Bone marrow (tissue), 2 donors: ENCODE results near the gene PHACTR2.

Source experiments
- DNase-seq, 2 donors: peaks; one replicate each; lab custom pipeline; 2025; lab: John Stamatoyannopoulos, UW

Gene PHACTR2

DNA sequence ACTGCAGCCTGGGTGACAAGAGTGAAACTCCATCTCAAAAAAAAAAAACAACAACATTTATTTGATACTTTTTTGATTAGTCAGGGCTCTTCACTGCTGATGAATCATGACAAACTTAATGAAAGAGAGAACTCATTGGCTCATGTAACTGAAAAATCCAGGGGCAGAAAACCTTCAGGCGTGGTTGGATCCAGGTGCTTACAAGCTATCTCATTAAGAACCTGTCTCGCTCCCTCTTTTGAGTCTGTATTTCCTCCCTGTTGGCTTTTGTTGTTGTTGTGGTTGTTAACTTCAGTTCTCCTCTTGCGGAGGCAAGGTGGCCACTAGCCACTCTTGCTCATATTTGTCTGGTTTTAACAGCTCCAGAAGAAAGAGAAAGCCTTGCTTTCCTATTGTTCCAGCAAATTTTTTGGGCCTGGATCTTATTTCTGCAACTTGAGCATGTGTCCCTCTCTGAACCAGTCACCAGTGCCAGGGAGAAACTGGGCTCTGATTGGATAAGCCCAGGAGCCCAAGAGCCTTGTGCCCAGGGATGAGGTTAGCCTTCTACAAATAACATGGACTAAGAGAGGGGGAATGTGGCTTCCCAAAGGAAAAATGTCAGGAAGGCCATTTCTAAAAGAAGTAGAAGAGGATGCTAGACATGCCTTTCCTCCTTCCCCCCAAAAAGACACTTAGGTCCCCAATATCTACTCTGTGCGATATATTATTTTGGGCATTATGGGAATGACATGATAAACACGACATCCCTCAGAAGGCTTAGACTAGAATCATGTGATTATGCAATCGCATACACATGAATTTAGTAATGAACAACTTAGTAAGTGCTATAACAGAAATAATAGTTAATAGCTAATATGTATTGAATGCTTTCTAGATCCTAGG, 64.5 kb downstream of the PHACTR2 start:
- DNase-seq = no peak

DNA sequence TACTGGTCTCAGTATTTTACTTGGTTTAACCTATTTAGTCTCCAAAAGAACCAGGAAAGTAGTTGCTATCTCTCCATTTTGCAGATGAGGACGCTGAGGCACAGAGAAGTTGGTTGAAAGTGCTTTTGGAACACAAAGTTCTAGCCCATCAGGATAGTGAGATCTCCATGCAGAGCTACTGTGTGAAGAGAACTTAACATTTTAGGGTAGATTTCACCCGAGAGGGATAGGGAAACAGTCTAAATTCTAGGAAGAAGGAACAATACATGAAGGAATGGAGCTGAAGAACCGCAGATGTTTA, 65.1 kb downstream of the PHACTR2 start:
- DNase-seq = no peak

DNA sequence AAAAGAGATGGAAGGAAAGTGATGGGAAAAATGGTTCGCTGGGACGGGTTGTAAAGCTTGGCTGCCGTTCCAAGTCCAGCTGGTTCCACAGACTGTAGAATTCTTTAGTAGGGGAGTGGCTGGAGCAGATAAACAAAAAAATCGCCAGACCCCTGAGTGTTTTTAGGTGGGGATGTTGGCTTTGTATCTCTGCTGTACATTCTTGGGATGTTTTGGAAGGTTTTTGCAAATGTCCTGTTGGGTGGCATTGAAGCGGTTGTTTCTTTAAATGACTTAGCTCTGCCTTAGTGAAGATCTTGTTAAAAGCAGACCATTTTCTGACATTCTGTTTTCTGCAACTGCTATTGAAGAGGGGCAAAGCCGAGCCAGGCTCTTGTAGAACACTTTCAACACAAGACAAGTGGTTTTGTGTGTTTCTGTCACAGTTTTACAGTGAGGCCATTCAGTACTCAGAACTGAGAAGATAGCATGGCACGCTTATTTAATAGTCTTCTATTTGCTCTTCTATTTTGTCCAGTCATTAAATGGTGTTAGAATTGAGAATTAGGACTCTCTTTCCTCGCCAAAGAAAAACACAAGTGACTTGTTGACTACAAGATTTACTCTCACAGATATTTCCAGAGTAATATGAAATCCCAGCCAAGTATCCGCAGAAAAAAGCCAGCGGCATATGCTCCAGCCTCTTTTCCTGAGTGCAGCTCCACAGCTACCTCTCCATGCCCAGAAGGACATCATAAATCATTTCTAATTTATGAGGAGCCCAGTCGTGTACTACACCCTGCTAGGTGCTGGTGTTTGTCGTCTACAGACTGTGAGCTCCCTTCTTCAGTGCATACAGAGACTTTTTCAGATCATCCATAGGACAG, 65.8 kb downstream of the PHACTR2 start:
- DNase-seq = no peak

DNA sequence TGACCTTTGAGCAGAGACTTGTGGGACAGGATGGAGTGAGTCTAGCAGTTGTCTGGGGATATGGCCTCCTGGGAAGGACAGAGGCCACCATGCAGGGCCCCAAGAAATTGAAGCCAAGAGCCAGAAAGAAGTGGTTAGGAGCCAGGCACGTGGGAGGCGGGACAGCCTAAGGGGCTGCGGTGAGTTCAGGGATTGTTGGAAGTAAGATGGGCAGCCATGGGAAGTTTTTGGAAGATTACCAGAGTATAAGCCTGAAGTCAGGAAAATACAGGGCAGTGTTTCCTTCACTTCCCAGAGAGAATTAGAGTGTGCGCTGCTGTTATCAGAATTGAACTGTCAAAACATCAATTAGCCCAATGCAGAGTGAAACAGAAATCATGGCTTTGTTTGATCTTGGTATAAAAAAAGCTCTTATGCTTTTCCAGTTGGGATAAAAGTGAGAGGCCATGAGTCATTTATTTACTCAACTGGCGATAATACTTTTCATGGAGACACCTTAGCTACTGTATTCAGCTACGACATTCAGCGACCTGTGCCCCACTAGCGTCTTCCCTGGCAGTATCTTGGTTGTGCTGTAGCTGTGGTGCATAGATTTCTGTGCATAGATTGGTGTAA, 66.9 kb downstream of the PHACTR2 start:
- DNase-seq = no peak

DNA sequence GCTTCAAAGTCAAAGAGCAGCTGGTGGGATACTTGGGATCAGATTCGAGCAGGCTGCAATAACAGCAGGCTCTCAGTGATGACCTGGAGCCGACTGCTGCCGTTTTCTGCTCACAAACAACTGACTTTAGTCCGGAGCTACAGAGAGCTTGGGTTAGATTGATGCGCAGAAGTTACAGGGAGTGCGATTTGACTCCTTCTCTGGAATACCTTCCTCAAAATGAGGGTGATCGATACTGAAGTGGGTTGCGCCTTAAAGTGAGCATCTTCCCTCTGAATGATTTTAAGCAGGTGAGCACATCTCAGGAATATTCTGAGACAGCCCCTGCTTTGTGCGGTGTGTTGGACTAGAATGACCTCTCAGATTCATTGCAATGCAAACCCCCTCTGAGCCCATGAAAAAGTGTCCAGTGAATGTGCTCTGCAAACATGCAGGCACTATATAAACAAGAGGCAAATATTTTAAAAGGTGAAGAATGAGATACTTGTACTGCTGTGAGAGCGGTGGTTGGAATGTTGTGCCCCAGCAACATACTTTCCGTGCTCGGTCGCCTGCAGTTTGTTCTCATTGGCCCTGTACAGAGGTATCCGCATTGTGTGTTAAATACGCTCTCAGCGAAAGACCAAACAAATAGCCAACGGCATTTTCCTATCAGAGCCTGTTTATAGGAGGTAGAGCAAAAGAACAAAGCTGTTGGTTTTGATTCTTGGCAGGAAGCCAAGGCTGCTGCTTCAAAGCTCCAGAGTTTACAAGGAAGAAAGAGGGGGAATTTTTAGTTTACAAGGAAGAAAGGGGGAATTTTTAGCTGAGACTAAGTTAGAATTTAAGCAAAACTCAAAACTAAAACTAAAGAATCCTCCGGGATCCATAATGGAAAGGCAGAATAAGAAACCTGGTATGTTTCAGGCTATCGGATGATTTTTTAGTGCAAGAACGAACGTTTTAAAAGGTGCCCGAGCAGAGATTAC, 67.7 kb downstream of the PHACTR2 start:
- no peak for DNase-seq

DNA sequence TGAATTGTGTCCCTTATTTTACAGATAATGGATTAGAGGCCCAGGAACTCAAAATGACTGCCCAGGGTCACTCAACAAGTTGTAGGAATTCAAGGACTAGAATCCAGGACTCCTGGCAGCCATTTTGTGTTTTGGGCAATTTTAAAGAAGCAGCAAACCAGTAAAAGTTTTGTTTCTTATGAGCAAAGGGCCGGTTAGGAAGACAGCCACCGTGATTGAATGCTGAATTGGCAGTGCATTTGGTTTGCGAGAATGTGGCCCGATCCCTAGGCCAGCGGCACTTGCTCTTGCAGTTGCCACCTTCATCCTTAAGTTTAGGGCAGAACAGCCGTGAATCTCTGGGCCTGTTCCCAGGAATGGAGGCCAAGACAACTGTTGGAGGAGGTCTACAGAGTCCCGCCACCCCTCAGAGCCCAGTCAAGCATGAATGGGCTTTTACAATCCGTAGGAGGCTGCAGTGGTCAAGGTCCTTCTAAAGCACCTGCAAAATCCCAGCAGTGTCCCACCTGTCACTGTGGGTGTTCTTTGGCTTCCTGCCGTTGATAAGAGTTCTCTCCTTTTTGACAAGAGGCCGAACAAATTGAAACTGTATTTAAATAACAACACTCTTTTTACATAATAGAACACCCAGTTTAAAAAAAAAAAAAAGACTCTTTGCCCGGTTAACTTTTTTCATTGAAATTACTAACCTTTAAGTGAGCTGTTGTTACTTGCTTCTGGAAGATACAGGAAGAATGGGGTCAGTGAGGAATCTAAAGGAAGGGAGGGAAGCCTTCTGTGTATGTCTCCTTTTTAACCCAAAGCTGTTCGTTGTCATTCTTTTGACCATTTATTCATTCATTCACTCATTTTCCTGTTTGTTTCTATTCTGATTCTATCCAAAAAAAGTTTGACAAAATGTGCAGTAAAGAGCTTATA, 68.7 kb downstream of the PHACTR2 start:
- no peak for DNase-seq

DNA sequence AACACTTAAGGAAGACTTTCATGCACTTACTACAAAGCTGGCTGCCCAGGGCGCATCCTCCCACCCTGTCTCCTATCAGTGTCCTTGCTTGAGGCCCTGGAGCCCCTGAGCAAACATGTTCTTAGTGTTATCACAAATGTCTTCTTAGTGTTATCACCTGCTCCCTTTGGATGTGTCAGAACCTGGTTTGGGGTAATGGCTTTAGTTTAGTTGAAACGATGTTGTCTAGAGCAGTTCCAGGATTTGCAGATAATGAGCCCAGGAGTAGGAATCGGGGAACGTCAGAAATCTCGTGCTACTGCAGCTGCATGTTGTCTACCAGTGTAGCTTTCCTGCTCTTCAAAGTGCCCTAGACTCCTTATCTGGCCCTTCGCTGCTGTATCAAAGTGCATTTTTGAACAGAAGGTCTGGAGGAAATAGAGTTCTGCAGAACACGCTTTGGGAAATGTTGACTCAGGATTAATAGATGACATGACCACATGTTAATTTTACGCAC, 69.6 kb downstream of the PHACTR2 start:
- DNase-seq = no peak

DNA sequence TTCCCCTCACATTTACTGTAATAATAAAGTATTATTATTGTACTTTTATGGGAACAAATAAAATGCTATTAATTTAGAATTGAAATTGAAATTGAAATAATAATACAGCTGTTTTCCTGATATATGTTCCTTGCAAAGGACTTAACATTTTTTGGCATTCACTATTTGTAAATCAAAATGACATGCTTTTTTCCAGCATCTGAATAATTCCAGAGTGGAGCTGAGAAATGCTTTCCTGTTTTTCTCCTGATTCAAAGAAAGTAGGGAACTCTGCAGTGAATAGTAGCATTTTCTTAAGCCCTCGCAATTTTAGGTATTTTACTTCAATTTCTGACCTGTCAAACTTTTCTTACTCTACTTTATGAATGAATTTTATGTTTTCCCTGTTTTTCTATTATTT, 72.1 kb downstream of the PHACTR2 start:
- no peak for DNase-seq

DNA sequence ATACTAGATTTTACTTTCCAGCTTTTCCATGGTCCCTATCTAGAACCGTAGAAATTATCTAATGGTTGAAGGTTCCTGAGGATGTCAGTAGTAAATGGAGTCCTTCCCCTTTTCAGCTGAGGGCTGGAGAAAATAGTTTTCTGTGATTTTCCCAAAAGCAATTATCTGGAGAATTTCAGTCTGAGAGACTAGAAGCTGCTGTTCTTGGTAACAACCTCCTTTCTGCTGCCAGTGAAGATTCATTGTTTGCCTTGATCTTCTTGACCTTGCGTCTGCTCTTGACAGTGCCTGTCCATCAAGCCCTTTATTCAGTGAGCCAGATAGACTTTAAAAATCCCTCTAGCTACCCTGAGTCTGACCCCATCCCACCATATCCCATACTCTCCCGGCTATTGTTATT, 73.1 kb downstream of the PHACTR2 start:
- DNase-seq = no peak

DNA sequence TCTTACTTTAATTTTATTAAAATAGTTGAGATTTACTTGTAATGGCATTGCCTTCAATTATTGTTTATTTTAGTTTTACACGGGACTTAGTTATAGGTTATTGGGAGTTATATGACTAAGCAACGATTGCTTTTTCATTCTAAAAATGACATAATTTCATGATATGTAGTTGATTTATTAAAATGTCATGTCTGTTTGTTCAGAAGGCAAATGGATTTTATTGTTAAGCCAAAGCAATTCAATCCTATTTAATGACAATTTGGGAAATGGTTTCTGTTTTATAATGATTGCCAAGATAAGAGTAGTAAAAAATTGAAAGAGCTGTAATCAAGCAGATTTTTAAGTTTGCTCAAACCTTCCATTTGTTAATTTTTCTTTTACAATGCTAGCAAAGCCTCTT, 74.7 kb downstream of the PHACTR2 start:
- DNase-seq = no peak

DNA sequence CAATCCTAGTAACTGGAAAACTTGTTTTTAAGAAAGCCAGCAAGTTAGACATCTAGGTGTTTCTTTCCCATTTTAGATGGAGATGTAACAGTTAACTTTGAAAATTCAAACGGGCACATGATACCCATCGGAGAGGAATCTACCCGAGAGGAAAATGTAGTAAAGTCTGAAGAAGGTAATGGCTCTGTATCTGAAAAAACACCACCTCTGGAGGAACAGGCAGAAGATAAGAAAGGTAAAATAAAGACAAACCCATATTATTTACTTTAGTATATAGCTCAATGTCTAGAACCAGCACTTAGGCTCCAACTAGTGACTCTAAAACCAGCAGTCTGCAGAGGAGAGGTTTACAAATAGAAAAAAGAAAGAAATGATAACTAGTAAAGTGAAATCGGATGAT, 75.9 kb downstream of the PHACTR2 start:
- DNase-seq = no peak

DNA sequence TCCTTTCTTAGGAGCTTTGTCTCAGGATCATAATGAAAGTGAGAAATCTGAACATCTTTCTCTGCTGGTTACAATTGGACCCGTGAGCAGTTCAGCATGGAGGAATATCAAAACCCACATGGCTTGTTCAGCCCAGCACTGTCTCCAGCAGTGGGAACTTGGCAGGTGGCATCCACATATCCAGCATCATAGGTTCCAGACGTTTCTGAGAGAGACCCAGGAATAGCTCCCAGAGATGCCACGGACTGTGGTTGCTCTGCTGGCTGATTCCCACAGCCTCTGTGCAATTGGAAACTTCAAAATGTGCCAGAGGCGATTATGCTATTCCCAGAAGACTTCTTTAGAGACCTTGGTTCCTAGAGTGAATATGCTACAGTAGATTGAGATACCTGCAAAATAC, 76.4 kb downstream of the PHACTR2 start:
- DNase-seq = no peak

DNA sequence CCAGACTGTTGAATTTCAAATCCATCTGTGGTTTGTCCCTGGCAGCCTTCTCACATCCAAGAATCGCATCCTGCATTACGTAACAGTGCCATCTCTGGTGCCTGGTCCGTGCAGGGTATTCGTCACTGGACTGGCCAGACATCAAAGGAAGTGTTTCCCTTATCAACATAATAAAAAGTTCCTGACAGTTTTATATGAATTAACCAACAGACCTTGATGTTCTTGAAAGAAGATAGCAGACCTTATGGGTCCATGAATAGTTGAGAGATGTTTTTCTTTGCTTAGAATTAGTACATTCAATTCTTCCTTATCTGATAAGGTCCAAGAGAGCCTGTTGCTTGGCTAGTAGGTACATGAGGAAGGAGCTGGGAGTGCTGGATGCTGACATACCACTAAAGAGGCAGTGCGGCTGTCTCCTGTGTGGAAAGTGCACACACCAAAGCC, 77.6 kb downstream of the PHACTR2 start:
- no peak for DNase-seq

DNA sequence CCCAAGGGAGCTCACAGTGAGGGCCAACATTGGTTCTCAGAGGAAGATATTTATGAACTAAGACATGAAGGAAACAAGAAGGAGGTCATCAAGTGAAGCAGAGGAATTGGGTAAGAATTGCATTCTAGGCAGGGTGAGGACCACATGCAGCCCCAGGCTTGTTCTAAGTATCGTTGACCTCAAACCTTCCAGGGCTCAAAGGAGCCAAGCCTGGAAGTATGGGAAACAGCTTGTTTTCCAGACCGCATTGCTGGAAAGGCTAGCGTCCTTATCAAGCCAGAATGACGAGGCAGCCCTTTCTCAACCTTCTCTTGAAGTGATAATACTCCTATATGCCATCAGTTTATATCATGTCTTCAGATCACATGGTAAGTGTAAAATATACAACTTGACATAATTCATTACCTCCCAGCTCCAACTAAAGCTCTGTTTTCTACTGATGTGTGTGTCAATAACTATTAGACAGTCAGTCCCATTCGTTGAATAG, 79.6 kb downstream of the PHACTR2 start:
- DNase-seq = no peak

DNA sequence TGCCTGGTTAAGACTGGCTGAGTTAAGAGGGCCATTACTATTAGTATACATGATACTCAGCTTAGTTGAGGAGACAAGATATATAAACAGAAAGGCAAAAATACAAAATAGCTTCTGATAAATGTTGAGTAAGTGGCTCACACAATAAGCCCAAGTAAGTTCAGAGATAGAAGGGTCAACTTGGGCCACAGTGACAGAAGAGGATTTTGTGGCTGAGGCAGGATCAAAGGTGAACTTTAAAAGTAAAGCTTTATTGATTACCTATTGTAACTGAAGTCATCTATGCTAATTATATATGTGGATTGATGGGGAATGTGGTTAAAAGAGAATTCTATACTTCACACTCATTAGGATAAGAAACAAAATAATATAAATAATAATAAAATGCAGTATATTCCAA, 80.8 kb downstream of the PHACTR2 start:
- no peak for DNase-seq

DNA sequence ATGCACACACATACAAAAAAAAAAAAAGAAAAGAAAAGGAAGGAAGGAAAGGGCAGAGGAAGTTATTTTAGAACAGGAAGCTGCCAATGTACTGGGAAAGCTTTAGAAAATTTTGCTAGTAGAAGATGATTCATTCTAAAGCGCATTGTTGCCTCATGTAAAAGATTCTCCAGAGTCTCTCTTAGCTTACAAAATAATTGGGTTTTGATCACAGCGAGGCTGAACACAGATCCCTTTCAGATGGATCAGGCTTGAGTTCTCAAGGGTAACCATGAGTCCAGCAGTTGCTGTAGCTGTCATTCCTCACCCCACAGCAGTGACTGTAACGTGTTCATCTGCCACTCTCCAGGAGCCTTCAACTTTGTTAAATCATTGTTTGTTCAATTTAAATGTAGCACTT, 81.9 kb downstream of the PHACTR2 start:
- DNase-seq = peak in 1 of 2 donors; percentile 7

DNA sequence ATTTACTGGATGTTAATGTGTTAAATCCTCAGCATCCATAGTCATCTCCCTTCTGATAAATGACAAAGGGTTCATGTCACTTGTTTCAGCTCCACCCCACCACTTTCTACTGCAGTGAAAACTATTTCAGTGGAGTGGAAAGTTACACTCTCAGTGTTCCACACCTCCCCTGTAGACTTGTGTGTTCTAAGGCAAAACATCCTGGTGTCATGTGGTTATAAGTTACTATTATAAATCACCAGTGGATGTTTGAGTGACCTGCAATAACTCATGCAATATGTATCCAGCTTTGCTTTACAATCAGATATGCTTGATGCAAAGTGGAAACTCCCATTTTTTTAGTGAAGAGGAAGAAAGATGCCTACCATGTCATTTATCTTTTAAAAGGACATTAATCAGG, 83.3 kb downstream of the PHACTR2 start:
- no peak for DNase-seq

DNA sequence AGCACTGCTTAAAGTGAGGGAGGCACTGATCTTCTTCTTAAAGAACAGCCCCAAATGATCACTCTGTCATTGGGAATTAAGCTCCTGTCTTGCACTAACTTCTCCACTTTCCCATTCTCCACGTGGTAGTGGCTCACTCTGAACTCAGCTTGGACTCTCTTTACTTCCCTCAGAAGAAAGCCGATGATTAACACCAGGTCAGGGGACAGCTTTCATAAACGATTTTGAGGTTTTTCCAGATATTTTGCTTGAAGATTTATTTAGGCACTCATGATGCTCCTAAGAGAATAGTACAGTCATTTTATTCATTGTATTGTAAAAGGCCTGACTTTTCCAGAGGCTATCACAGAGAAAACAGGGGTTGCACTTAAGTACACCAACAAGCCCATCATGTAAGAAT, 84.4 kb downstream of the PHACTR2 start:
- no peak for DNase-seq

DNA sequence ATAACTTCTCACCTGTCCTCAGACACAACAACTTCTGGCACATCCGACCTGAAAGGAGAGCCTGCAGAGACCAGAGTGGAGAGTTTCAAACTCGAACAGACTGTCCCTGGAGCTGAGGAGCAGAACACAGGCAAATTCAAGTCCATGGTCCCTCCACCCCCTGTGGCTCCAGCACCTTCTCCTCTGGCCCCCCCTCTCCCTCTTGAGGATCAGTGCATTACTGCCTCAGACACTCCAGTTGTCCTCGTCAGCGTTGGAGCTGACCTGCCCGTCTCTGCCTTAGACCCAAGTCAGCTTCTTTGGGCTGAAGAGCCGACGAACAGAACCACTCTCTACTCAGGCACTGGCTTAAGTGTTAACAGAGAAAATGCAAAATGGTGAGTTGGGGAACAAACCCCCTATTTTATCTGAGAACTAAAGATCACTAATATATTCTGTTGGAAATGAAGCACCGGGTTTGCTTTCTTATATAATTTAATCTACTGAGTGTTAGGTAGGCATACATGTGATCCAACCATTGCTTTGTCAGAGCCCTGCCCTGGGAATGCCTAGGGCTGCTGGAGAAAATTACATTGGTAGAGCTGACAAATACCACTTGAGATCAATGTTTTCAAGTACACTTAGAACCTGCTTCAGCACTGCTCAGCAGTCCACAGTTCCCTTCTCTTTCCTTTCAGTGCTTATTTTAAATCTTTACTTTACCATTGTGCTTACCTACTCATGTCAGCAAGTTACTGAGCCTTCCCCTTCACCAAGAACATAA, 87.8 kb downstream of the PHACTR2 start:
- no peak for DNase-seq

DNA sequence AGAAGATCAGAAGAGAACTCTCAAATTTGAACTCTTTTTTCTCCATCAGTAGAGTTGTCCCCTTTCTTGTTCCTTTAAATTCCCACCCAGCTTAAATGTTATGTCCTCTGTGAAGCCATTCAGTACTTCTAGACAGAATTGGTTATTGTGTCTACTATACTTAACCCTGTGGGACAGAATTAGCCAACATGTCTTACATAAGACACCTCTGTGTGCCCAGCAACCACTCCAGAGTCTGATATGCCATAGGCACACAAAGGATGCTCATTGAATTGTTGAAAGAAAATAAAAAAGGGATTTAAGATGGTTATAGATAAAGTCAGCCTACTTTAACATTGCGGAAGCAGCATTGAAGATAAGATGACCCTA, 88.4 kb downstream of the PHACTR2 start:
- DNase-seq = no peak
